K562 (cell line): ENCODE measurements around the gene TSSK2. TPM values are rescaled to one million over a fixed set of nuclear protein-coding genes. Genes with fewer than 3 reads are reported as not detected.

Experiments used
- ARID2 ChIP-seq: fragments of 450-650 bp; IDR thresholded peaks from 2 replicates; pipeline ENCODE4 v1.6.1; 2017; ENCODE audit warnings: antibody characterized with exemption, mild to moderate bottlenecking
- CAMTA2 ChIP-seq: fragments of 250-450 bp; sonication (Bioruptor Pico); conservative IDR thresholded peaks from 2 replicates; pipeline ENCODE4 v1.5.1; 2022
- CBX2 ChIP-seq: fragments of 200-600 bp; sonication (generic); IDR thresholded peaks from one replicate; pipeline ENCODE4 v1.6.1; 2012; ENCODE audit warnings: mild to moderate bottlenecking, low read length, inconsistent platforms; ENCODE audit not compliant: insufficient read depth, poor library complexity, severe bottlenecking
- E2F6 ChIP-seq, 2 experiments: IDR thresholded peaks; 2 replicates each; pipeline ENCODE4 v1.6.1; 2011; ENCODE audit warnings: borderline replicate concordance in 1 of 2, control low read depth in 1 of 2, low read depth in 1 of 2, low read length in 1 of 2, mild to moderate bottlenecking in 1 of 2, mixed read lengths in 1 of 2, moderate library complexity in 1 of 2; ENCODE audit not compliant: insufficient read depth in 1 of 2, insufficient read length in 1 of 2, poor library complexity in 1 of 2, severe bottlenecking in 1 of 2; ENCODE audit errors: extremely low read depth in 1 of 2
- HLTF ChIP-seq: fragments of 450-650 bp; IDR thresholded peaks from 2 replicates; pipeline ENCODE4 v1.6.1; 2016
- MEIS2 ChIP-seq: fragments of 450-650 bp; IDR thresholded peaks from 2 replicates; pipeline ENCODE4 v1.6.1; 2014; ENCODE audit warnings: mild to moderate bottlenecking; ENCODE audit not compliant: partially characterized antibody
- MTA1 ChIP-seq: fragments of 450-650 bp; IDR thresholded peaks from 2 replicates; pipeline ENCODE4 v1.6.1; 2017; ENCODE audit warnings: borderline replicate concordance
- PHF20 ChIP-seq: fragments of 450-650 bp; IDR thresholded peaks from 2 replicates; pipeline ENCODE4 v1.6.1; 2018; ENCODE audit not compliant: partially characterized antibody
- POLR2B ChIP-seq: fragments of 450-650 bp; IDR thresholded peaks from 2 replicates; pipeline ENCODE4 v1.6.1; 2018; ENCODE audit warnings: low read depth; ENCODE audit not compliant: partially characterized antibody
- RFX7 ChIP-seq: fragments of 250-450 bp; sonication (Bioruptor Pico); IDR thresholded peaks from 2 replicates; pipeline ENCODE4 v1.5.1; 2021; ENCODE audit warnings: mild to moderate bottlenecking
- SIX5 ChIP-seq, 2 experiments: IDR thresholded peaks; 2 replicates each; pipeline ENCODE4 v1.6.1; 2011; ENCODE audit warnings: low read length in 2 of 2, borderline replicate concordance in 1 of 2, low read depth in 1 of 2, mild to moderate bottlenecking in 1 of 2, moderate library complexity in 1 of 2; ENCODE audit not compliant: insufficient read depth in 1 of 2
- SMARCE1 ChIP-seq: fragments of 450-650 bp; IDR thresholded peaks from 2 replicates; pipeline ENCODE4 v1.7.1; 2016; ENCODE audit warnings: mild to moderate bottlenecking
- SPI1 ChIP-seq: IDR thresholded peaks from 2 replicates; pipeline ENCODE4 v1.6.1; 2011; ENCODE audit warnings: low read depth, low read length, control low read depth, borderline replicate concordance
- TOE1 ChIP-seq, 2 experiments: fragments of 450-650 bp in 1 of 2; sonication (generic) in 1 of 2; formaldehyde crosslinking in 1 of 2; IDR thresholded peaks; 2 replicates each; pipeline versions ENCODE4 v1.7.1 to v1.8.0; 2016 to 2022; ENCODE audit warnings: borderline replicate concordance in 2 of 2, mild to moderate bottlenecking in 2 of 2, antibody characterized with exemption in 1 of 2, inconsistent platforms in 1 of 2, low read depth in 1 of 2, missing genetic modification reagents in 1 of 2, moderate library complexity in 1 of 2
- ZC3H11A ChIP-seq: IDR thresholded peaks from 2 replicates; pipeline ENCODE4 v1.6.1; 2012; ENCODE audit warnings: low read depth, low read length, improper control_type of control experiment
- ZFPM2 ChIP-seq: fragments of 250-450 bp; sonication (Bioruptor Pico); IDR thresholded peaks from 2 replicates; pipeline ENCODE4 v1.5.1; 2022; ENCODE audit warnings: mild to moderate bottlenecking
- ZNF253 ChIP-seq: fragments of 250-450 bp; sonication (Bioruptor Pico); conservative IDR thresholded peaks from 2 replicates; pipeline ENCODE4 v1.6.1; 2021; ENCODE audit warnings: mild to moderate bottlenecking
- ZNF583 ChIP-seq: fragments of 250-450 bp; sonication (Bioruptor Pico); IDR thresholded peaks from 2 replicates; pipeline ENCODE4 v1.4.0; 2020
- polyA plus RNA-seq, 8 experiments: library from polyadenylated mRNA; depleted of rRNA in 4 of 8; stranded (reverse) in 5 of 8; unstranded in 3 of 8; fragments of >200 nt; fragmentation: Nextera tagmentation in 2 of 8; fragmentation: Illumina TruSeq in 1 of 8; extraction: Ambion mirVana in 2 of 8; extraction: Trizol in 1 of 8; gene quantifications; 2 replicates each; pipeline versions ENCODE4 v1.2.1 to v1.2.3, GENCODE V29; 2011 to 2014; ENCODE audit warnings: inconsistent platforms in 1 of 8, missing spikeins in 1 of 8
- total RNA-seq, 7 experiments: library from RNA; depleted of rRNA in 6 of 7; stranded (reverse); fragments of >200 nt in 6 of 7; fragmentation: Illumina TruSeq in 2 of 7; extraction: Trizol in 2 of 7; gene quantifications; 2 replicates each; pipeline versions ENCODE4 v1.2.1 to v1.2.3, GENCODE V29; 2011 to 2021; ENCODE audit warnings: low replicate concordance in 1 of 7
- TF ChIP-seq, protein P1 (sequence below): fragments of 250-450 bp; sonication (Bioruptor Pico); IDR thresholded peaks from 2 replicates; pipeline ENCODE4 v1.4.0; 2020
- TF ChIP-seq, protein P2 (sequence below): fragments of 250-450 bp; sonication (Bioruptor Pico); IDR thresholded peaks from 2 replicates; pipeline ENCODE4 v1.5.0; 2021

TSSK2 gene
- total and polyA plus RNA-seq, 9 of the 15 experiments (the other 6 are each of a cell fraction or from before 2014, with no cell fraction given), result 0.04 TPM; not detected in 8

- TF ChIP-seq, protein P1, sequence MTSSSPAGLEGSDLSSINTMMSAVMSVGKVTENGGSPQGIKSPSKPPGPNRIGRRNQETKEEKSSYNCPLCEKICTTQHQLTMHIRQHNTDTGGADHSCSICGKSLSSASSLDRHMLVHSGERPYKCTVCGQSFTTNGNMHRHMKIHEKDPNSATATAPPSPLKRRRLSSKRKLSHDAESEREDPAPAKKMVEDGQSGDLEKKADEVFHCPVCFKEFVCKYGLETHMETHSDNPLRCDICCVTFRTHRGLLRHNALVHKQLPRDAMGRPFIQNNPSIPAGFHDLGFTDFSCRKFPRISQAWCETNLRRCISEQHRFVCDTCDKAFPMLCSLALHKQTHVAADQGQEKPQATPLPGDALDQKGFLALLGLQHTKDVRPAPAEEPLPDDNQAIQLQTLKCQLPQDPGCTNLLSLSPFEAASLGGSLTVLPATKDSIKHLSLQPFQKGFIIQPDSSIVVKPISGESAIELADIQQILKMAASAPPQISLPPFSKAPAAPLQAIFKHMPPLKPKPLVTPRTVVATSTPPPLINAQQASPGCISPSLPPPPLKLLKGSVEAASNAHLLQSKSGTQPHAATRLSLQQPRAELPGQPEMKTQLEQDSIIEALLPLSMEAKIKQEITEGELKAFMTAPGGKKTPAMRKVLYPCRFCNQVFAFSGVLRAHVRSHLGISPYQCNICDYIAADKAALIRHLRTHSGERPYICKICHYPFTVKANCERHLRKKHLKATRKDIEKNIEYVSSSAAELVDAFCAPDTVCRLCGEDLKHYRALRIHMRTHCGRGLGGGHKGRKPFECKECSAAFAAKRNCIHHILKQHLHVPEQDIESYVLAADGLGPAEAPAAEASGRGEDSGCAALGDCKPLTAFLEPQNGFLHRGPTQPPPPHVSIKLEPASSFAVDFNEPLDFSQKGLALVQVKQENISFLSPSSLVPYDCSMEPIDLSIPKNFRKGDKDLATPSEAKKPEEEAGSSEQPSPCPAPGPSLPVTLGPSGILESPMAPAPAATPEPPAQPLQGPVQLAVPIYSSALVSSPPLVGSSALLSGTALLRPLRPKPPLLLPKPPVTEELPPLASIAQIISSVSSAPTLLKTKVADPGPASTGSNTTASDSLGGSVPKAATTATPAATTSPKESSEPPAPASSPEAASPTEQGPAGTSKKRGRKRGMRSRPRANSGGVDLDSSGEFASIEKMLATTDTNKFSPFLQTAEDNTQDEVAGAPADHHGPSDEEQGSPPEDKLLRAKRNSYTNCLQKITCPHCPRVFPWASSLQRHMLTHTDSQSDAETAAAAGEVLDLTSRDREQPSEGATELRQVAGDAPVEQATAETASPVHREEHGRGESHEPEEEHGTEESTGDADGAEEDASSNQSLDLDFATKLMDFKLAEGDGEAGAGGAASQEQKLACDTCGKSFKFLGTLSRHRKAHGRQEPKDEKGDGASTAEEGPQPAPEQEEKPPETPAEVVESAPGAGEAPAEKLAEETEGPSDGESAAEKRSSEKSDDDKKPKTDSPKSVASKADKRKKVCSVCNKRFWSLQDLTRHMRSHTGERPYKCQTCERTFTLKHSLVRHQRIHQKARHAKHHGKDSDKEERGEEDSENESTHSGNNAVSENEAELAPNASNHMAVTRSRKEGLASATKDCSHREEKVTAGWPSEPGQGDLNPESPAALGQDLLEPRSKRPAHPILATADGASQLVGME (CRISPR knock-in tag), result 0 out of 2 replicates have a peak, but pooled peaks have one; percentile 71
- TF ChIP-seq ZNF253 (CRISPR knock-in tag) (0 out of 2 replicates have a peak, but pooled peaks have one; percentile 73), CBX2 (no peak), PHF20 (peak; percentile 68), MTA1 (0 out of 2 replicates have a peak, but pooled peaks have one; percentile 8), TOE1 (IDR thresholded peaks at IDR 0.05; ENCODE audit: borderline replicate concordance) (peak; percentile 41; the same call in 1 of the 2 replicates), TOE1 (CRISPR knock-in tag; IDR thresholded peaks at IDR 0.05; ENCODE audit: borderline replicate concordance, low read depth) (no peak), HLTF (peak; percentile 78; the same call in 1 of the 2 replicates), POLR2B (peak; percentile 15), ARID2 (peak; percentile 35; the same call in 1 of the 2 replicates), ZFPM2 (CRISPR knock-in tag) (peak; percentile 84), MEIS2 (peak; percentile 78), ZC3H11A (0 out of 2 replicates have a peak, but pooled peaks have one; percentile 73), SMARCE1 (peak; percentile 64), RFX7 (peak; percentile 82), SIX5 (IDR thresholded peaks at IDR 0.05; ENCODE audit: borderline replicate concordance in 1 of 2, insufficient read depth in 1 of 2, low read depth in 1 of 2, low read length in 2 of 2) (no peak), SPI1 (peak; percentile 85), ZNF583 (CRISPR knock-in tag) (0 out of 2 replicates have a peak, but pooled peaks have one; percentile 36), E2F6 (IDR thresholded peaks at IDR 0.05; ENCODE audit: borderline replicate concordance in 1 of 2, extremely low read depth in 1 of 2, insufficient read depth in 1 of 2, insufficient read length in 1 of 2, low read depth in 1 of 2, low read length in 1 of 2, poor library complexity in 1 of 2, severe bottlenecking in 1 of 2) (peak in 1 of 2 experiments; percentile 69), CAMTA2 (CRISPR knock-in tag) (0 out of 2 replicates have a peak, but pooled peaks have one; percentile 38)
- TF ChIP-seq, protein P2, sequence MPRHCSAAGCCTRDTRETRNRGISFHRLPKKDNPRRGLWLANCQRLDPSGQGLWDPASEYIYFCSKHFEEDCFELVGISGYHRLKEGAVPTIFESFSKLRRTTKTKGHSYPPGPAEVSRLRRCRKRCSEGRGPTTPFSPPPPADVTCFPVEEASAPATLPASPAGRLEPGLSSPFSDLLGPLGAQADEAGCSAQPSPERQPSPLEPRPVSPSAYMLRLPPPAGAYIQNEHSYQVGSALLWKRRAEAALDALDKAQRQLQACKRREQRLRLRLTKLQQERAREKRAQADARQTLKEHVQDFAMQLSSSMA (CRISPR knock-in tag), result no peak
Observed at GRCh38 chr22:19122752-19123492, 8.2 kb upstream of the TSSK2 start (continued).
